HFFc6 (cell line): ENCODE measurements around the gene MAN2C1. TPM values are rescaled to one million over a fixed set of nuclear protein-coding genes. Genes with fewer than 3 reads are reported as not detected.
"Not testable (repeated sequence)": the region's sequence is repeated elsewhere in the genome, so short reads cannot be mapped to it uniquely, and the experiment has no call there.

Experiments
- DNase-seq: peaks from one replicate; pipeline ENCODE4 v3.0.0-alpha.2; 2018
- H3K27ac Mint-ChIP-seq: 2 replicates; pipeline ENCODE4 v1.8.0; 2020; ENCODE audit warnings: mild to moderate bottlenecking, mixed read lengths
- H3K27me3 Mint-ChIP-seq: 2 replicates; pipeline ENCODE4 v1.8.0; 2021; ENCODE audit warnings: mild to moderate bottlenecking, moderate library complexity, mixed read lengths; ENCODE audit not compliant: insufficient read depth
- H3K36me3 Mint-ChIP-seq: 2 replicates; pipeline ENCODE4 v1.8.0; 2021; ENCODE audit warnings: low read depth, mixed read lengths
- H3K4me1 Mint-ChIP-seq: 2 replicates; pipeline ENCODE4 v1.8.0; 2020; ENCODE audit warnings: low read depth, mixed read lengths
- H3K4me3 Mint-ChIP-seq: 2 replicates; pipeline ENCODE4 v1.8.0; 2020; ENCODE audit warnings: mild to moderate bottlenecking, moderate library complexity, mixed read lengths
- H3K9me3 Mint-ChIP-seq: 2 replicates; pipeline ENCODE4 v1.8.0; 2020; ENCODE audit warnings: mild to moderate bottlenecking, mixed read lengths
- total RNA-seq, 6 experiments: library from RNA; stranded (reverse); fragmentation: NEBNext Ultra II Directional; extraction: Animal tissue kit (Norgen Biotek cat#: 25700); gene quantifications; 2 replicates in 1 of 6; 3 replicates in 5 of 6; pipeline ENCODE4 v1.2.3, GENCODE V29; 2021
- TF ChIP-seq, protein P1 (sequence below): fragments of 200-600 bp; sonication (generic); IDR thresholded peaks from 2 replicates; pipeline ENCODE4 v1.5.0; 2021; ENCODE audit warnings: antibody characterized with exemption, mild to moderate bottlenecking

MAN2C1 gene
- total RNA-seq, 6 experiments from 2014 or later: 92.8 to 111 (median 105) TPM

DNA sequence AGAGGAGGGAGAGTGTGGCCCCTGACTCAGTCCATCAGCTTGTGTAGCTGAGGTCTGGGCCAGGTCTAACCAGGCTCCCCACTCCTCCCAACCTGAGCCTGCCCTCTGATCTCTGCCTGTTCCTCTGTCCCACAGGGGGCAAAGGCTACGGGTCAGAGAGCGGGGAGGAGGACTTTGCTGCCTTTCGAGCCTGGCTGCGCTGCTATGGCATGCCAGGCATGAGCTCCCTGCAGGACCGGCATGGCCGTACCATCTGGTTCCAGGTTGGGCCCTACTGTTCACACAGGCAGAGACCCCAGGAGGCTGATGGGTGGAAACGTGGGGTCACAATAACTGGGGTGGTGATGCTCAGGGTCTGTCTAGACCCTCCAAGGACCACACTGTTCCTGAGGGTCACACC is 14.8 kb downstream of the MAN2C1 start:
- TF ChIP-seq, protein P1, sequence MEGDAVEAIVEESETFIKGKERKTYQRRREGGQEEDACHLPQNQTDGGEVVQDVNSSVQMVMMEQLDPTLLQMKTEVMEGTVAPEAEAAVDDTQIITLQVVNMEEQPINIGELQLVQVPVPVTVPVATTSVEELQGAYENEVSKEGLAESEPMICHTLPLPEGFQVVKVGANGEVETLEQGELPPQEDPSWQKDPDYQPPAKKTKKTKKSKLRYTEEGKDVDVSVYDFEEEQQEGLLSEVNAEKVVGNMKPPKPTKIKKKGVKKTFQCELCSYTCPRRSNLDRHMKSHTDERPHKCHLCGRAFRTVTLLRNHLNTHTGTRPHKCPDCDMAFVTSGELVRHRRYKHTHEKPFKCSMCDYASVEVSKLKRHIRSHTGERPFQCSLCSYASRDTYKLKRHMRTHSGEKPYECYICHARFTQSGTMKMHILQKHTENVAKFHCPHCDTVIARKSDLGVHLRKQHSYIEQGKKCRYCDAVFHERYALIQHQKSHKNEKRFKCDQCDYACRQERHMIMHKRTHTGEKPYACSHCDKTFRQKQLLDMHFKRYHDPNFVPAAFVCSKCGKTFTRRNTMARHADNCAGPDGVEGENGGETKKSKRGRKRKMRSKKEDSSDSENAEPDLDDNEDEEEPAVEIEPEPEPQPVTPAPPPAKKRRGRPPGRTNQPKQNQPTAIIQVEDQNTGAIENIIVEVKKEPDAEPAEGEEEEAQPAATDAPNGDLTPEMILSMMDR: no peak
- no peak for DNase-seq
- no peak overlapping the region for H3K27ac Mint-ChIP-seq

DNA sequence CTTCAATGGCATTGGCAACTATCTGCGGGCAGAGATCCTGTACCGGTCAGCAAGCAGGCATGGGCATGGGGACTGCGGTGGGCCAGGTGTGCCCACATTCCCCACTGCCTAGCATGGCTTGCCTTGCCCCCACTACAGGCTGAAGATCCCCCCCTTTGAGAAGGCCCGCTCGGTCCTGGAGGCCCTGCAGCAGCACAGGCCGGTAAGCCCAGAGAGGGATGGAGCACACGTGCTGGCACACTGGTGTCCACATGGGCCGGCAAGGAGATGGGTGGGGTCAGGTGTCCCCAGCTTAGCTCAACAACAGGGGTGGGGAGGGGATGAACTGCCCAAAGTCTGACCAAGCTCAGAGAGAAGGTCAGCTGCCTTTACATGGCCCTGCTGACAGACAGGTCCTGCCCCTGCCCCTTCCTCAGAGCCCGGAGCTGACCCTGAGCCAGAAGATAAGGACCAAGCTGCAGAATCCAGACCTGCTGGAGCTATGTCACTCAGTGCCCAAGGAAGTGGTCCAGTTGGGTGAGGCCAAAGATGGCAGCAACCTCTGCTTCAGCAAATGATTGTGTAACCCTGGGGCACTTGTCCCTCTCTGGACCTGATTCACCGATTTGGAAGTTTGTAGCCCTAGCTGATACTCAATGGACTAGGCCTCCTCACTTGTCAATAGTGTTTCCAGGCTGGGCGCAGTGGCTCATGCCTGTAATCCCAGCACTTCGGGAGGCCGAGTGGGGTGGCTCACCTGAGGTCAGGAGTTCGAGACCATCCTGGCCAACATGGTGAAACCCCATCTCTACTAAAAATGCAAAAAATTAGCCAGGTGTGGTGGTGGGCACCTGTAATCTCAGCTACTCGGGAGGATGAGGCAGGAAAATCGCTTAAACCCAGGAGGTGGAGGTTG is 16.0 kb downstream of the MAN2C1 start:
- TF ChIP-seq, protein P1: no peak
- Mint-ChIP-seq H3K4me3 (no peak overlapping the region), H3K27me3 (peaks cover 13% of the 10 kb centered on the region), H3K4me1 (no peaks in the 10 kb centered on the region), H3K9me3 (no peaks in the 10 kb centered on the region), H3K27ac (no peak overlapping the region), H3K36me3 (no peaks in the 10 kb centered on the region)
- no peak for DNase-seq

More for the DNA sequence above, 14.8 kb downstream of the MAN2C1 start:
- Mint-ChIP-seq H3K36me3 (no peaks in the 10 kb centered on the region), H3K4me3 (no peak overlapping the region), H3K9me3 (no peaks in the 10 kb centered on the region), H3K27me3 (peaks cover 8% of the 10 kb centered on the region), H3K4me1 (no peaks in the 10 kb centered on the region)

DNA sequence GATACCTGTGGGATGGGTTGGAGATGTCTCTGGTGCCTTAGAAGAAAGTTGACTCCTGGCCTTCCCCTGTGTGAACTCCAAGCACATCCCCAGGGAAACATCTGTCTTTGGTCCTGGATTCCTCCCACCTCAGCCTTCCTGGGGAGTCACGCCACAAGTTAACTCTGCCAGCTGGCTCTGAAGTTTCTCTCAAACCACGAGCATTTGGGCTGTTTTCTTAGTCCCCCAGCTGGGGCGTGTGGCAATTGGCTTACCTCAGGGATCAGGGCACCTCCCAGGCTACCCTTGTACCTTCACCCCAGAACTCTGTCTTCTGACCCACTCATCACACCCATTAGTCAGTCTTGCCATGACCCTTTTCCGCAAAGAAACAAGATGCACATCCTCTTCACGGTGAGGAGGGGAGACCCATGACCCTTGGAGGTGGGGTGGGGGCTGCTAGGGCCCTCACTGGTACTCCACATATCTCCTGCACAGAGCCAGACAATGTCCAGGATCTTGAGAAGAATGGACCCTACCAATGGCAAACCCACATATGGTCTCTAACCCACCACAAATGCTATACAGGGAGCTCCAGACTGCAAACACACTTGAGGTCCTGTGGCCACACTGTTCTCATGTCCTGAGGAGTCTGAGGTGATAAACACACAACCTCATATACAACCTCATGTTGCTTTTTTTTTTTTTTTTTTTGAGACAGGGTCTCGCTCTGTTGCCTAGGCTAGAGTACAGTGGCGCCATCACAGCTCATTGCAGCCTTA is 17.6 kb downstream of the MAN2C1 start:
- Mint-ChIP-seq H3K4me3 (no peak overlapping the region), H3K27me3 (peaks cover 16% of the 10 kb centered on the region), H3K4me1 (no peaks in the 10 kb centered on the region), H3K9me3 (no peaks in the 10 kb centered on the region), H3K36me3 (no peaks in the 10 kb centered on the region), H3K27ac (no peak overlapping the region)
- DNase-seq: no peak
- TF ChIP-seq, protein P1: no peak

DNA sequence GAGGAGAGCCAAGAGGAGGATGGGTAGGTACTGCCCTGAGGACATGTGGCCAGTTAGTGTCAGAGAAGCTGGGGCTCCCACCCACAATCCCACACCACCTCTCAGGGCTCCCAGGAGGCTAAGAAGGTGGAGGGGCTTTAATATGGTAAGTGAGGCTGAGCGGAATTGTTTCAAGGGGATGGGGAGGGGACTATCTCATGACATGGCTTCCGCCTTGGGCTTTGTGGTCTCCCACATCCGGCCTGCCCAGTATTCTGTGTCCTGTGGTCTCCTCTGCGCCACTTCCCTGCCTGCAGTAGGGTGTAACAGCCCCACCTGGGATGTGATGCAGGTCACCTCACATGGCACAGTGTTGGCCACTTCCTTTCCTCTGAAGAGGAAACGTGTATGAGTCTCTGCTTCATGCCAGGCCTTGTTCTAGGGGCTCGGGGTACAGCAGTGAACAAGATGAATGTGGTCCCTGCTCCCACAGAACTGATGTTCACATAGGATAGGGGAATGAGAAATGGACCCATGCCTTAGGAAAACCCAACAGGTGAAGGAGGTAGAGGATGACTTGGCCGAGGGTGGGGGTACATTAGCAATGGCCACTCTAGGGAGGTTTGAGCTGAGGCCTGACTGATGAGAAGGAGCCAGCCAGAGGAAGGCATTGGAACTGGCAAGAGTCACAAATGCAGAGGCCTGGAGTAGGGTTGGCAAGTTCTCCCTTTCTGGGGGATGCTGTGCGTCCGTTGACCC is 18.4 kb downstream of the MAN2C1 start:
- no peak for DNase-seq
- no peak overlapping the region for H3K27ac Mint-ChIP-seq
- TF ChIP-seq, protein P1: no peak
- H3K27me3 Mint-ChIP-seq: peaks cover 16% of the 10 kb centered on the region
- H3K4me3 Mint-ChIP-seq: no peak overlapping the region
- H3K4me1 Mint-ChIP-seq: no peaks in the 10 kb centered on the region
- H3K9me3 Mint-ChIP-seq: no peaks in the 10 kb centered on the region
- H3K36me3 Mint-ChIP-seq: no peaks in the 10 kb centered on the region

DNA sequence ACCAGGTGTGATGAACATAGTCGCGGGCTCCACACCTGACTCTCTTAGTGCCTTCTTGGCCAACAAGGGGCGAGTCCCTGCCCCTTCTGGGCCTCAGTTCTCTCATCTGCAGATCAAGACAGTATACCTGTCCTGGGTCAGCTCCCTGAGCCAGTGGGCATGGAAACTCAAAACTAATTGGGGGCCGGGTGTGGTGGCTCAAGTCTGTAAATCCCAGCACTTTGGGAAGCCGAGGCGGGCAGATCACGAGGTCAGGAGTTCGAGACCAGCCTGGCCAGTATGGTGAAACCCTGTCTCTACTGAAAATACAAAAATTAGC is 19.1 kb downstream of the MAN2C1 start:
- not testable (repeated sequence) for H3K36me3 Mint-ChIP-seq, H3K27ac Mint-ChIP-seq, DNase-seq, H3K9me3 Mint-ChIP-seq, H3K4me1 Mint-ChIP-seq, H3K4me3 Mint-ChIP-seq
- H3K27me3 Mint-ChIP-seq: peaks cover 16% of the 10 kb centered on the region
